CD14-positive monocyte (primary cell): ENCODE results near the gene CNTNAP5. TPM values are rescaled to one million over a fixed set of nuclear protein-coding genes. Genes with fewer than 3 reads are reported as not detected.

ENCODE experiments used
- DNase-seq, 3 donors: peaks; one replicate each; pipeline ENCODE4 v3.0.0-alpha.2; 2011 to 2022
- H2AFZ ChIP-seq: 2 replicates; pipeline ENCODE4 v1.6.0; 2012; ENCODE audit warnings: mild to moderate bottlenecking, low read depth, low read length, inconsistent platforms; ENCODE audit not compliant: insufficient read depth, poor library complexity, severe bottlenecking
- H3K27ac ChIP-seq, 2 donors: 1 replicate in 1 of 2; 2 replicates in 1 of 2; pipeline ENCODE4 v1.5.1; 2012 to 2013; ENCODE audit warnings: low read length in 2 of 2, control low read depth in 1 of 2, inconsistent platforms in 1 of 2, low read depth in 1 of 2, mild to moderate bottlenecking in 1 of 2
- H3K27me3 ChIP-seq, 2 donors: one replicate each; pipeline versions ENCODE4 v1.6.0 to v1.6.1; 2011 to 2013; ENCODE audit warnings: low read length in 2 of 2; ENCODE audit not compliant: control insufficient read depth in 2 of 2, insufficient read depth in 2 of 2
- H3K36me3 ChIP-seq, 2 donors: replicated peaks in 1 of 2; 1 replicate in 1 of 2; 2 replicates in 1 of 2; pipeline versions ENCODE4 v1.5.1 to v1.6.1; 2012 to 2013; ENCODE audit warnings: low read length in 2 of 2, control low read depth in 1 of 2, inconsistent platforms in 1 of 2, mild to moderate bottlenecking in 1 of 2; ENCODE audit not compliant: insufficient read depth in 2 of 2, control insufficient read depth in 1 of 2
- H3K4me1 ChIP-seq, 2 donors: 1 replicate in 1 of 2; 2 replicates in 1 of 2; pipeline versions ENCODE4 v1.5.1 to v1.6.1; 2012 to 2013; ENCODE audit warnings: low read length in 2 of 2, control low read depth in 1 of 2, inconsistent platforms in 1 of 2, mild to moderate bottlenecking in 1 of 2, moderate library complexity in 1 of 2; ENCODE audit not compliant: insufficient read depth in 2 of 2, control insufficient read depth in 1 of 2
- H3K4me2 ChIP-seq: replicated peaks from 2 replicates; pipeline ENCODE3; 2012; ENCODE audit warnings: low read length, moderate library complexity, mild to moderate bottlenecking; ENCODE audit not compliant: poor library complexity, severe bottlenecking; ENCODE audit errors: extremely low read depth
- H3K4me3 ChIP-seq, 3 experiments: fragments of 200-600 bp in 1 of 3; sonication (generic) in 1 of 3; replicated peaks in 1 of 3; 1 replicate in 2 of 3; 2 replicates in 1 of 3; pipeline ENCODE4 v1.5.1; 2011 to 2013; ENCODE audit warnings: low read length in 3 of 3, mild to moderate bottlenecking in 3 of 3, control low read depth in 2 of 3, low read depth in 2 of 3, inconsistent platforms in 1 of 3, moderate library complexity in 1 of 3
- H3K79me2 ChIP-seq: 2 replicates; pipeline ENCODE4 v1.6.0; 2012; ENCODE audit warnings: mild to moderate bottlenecking, control low read depth, inconsistent platforms, low read length, moderate library complexity; ENCODE audit not compliant: insufficient read depth
- H3K9ac ChIP-seq: 2 replicates; pipeline ENCODE4 v1.6.0; 2017; ENCODE audit warnings: low read length, mild to moderate bottlenecking; ENCODE audit not compliant: insufficient read depth, poor library complexity, severe bottlenecking
- H3K9me3 ChIP-seq, 2 donors: replicated peaks in 1 of 2; 1 replicate in 1 of 2; 2 replicates in 1 of 2; pipeline versions ENCODE4 v1.5.1 to v1.6.1; 2012 to 2013; ENCODE audit warnings: low read length in 2 of 2, control low read depth in 1 of 2; ENCODE audit not compliant: control insufficient read depth in 1 of 2, insufficient read depth in 1 of 2
- H4K20me1 ChIP-seq: 2 replicates; pipeline ENCODE4 v1.6.0; 2012; ENCODE audit warnings: mild to moderate bottlenecking, low read length, control low read depth, moderate library complexity; ENCODE audit not compliant: insufficient read depth
- H3K27ac Mint-ChIP-seq, 7 donors: one replicate each; pipeline ENCODE4 v1.8.0; 2020; ENCODE audit warnings: mild to moderate bottlenecking in 7 of 7, mixed read lengths in 7 of 7, moderate library complexity in 6 of 7, inconsistent platforms in 2 of 7
- H3K27me3 Mint-ChIP-seq, 3 donors: one replicate each; pipeline ENCODE4 v1.8.0; 2021 to 2022; ENCODE audit warnings: low read depth in 3 of 3, mild to moderate bottlenecking in 3 of 3, mixed read lengths in 3 of 3, moderate library complexity in 3 of 3, inconsistent platforms in 1 of 3
- H3K36me3 Mint-ChIP-seq, 2 donors: one replicate each; pipeline ENCODE4 v1.8.0; 2020; ENCODE audit warnings: mixed read lengths in 2 of 2, inconsistent platforms in 1 of 2, mild to moderate bottlenecking in 1 of 2
- H3K4me1 Mint-ChIP-seq: one replicate; pipeline ENCODE4 v1.8.0; 2020; ENCODE audit warnings: mild to moderate bottlenecking, mixed read lengths
- H3K4me3 Mint-ChIP-seq, 2 donors: one replicate each; pipeline ENCODE4 v1.8.0; 2020; ENCODE audit warnings: mild to moderate bottlenecking in 2 of 2, mixed read lengths in 2 of 2, moderate library complexity in 1 of 2
- H3K9me3 Mint-ChIP-seq, 7 donors: one replicate each; pipeline ENCODE4 v1.8.0; 2020 to 2022; ENCODE audit warnings: mixed read lengths in 7 of 7, mild to moderate bottlenecking in 6 of 7, moderate library complexity in 6 of 7, inconsistent platforms in 2 of 7
- WGBS: methylation state at CpG from one replicate; pipeline ENCODE4 v1.1.5; 2013; ENCODE audit warnings: missing lambda C conversion rate; ENCODE audit not compliant: insufficient coverage; 5-methylcytosine and 5-hydroxymethylcytosine counted together
- intact Hi-C, 2 donors: fragments of 100-400 bp; cut with micrococcal nuclease; formaldehyde crosslinking; loops; one replicate each; pipeline versions ENCODE4 v1.15.0 to v1.15.1; 2023
- polyA plus RNA-seq, 3 donors: library from polyadenylated mRNA; depleted of rRNA in 1 of 3; unstranded in 2 of 3; stranded (reverse) in 1 of 3; fragments of 300-500 nt in 2 of 3; fragments of >200 nt in 1 of 3; fragmentation: Illumina TruSeq in 2 of 3; gene quantifications; 1 replicate in 2 of 3; 2 replicates in 1 of 3; pipeline ENCODE4 v1.2.3, GENCODE V29; 2012 to 2021
- TF ChIP-seq, protein P1 (sequence below): fragments of 200-600 bp; IDR thresholded peaks from one replicate; pipeline ENCODE4 v1.8.0; 2022; ENCODE audit warnings: antibody characterized with exemption, mild to moderate bottlenecking

The CNTNAP5 gene
- polyA plus RNA-seq, 3 donors = not detected

- H3K9ac ChIP-seq = no peak overlapping the region
- no peak for DNase-seq
- H3K27ac ChIP-seq = no peak overlapping the region
- no peak overlapping the region for H3K4me3 ChIP-seq
- H2AFZ ChIP-seq = no peak overlapping the region
- H3K4me2 ChIP-seq = no peak overlapping the region
- 79% methylated on average over 5 of the region's 5 CpGs for WGBS
- H3K9me3 ChIP-seq = peaks cover 8 to 12% of the 10 kb centered on the region in 2 donors
- Mint-ChIP-seq H3K9me3 (peaks cover 0 to 14% (median 12%) of the 10 kb centered on the region in 7 donors), H3K4me1 (no peaks in the 10 kb centered on the region), H3K4me3 (no peak overlapping the region), H3K27ac (no peak overlapping the region), H3K36me3 (no peaks in the 10 kb centered on the region), H3K27me3 (no peaks in the 10 kb centered on the region)
- intact Hi-C loops = no loop called here
- no peaks in the 10 kb centered on the region for H3K79me2 ChIP-seq
- no peaks in the 10 kb centered on the region for H3K4me1 ChIP-seq
- H4K20me1 ChIP-seq = no peaks in the 10 kb centered on the region
- H3K36me3 ChIP-seq = no peaks in the 10 kb centered on the region
- TF ChIP-seq, protein P1, sequence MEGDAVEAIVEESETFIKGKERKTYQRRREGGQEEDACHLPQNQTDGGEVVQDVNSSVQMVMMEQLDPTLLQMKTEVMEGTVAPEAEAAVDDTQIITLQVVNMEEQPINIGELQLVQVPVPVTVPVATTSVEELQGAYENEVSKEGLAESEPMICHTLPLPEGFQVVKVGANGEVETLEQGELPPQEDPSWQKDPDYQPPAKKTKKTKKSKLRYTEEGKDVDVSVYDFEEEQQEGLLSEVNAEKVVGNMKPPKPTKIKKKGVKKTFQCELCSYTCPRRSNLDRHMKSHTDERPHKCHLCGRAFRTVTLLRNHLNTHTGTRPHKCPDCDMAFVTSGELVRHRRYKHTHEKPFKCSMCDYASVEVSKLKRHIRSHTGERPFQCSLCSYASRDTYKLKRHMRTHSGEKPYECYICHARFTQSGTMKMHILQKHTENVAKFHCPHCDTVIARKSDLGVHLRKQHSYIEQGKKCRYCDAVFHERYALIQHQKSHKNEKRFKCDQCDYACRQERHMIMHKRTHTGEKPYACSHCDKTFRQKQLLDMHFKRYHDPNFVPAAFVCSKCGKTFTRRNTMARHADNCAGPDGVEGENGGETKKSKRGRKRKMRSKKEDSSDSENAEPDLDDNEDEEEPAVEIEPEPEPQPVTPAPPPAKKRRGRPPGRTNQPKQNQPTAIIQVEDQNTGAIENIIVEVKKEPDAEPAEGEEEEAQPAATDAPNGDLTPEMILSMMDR = no peak
- no peaks in the 10 kb centered on the region for H3K27me3 ChIP-seq
Measured at GRCh38 chr2:124626993-124627392, 601.9 kb downstream of the CNTNAP5 start.

DNA sequence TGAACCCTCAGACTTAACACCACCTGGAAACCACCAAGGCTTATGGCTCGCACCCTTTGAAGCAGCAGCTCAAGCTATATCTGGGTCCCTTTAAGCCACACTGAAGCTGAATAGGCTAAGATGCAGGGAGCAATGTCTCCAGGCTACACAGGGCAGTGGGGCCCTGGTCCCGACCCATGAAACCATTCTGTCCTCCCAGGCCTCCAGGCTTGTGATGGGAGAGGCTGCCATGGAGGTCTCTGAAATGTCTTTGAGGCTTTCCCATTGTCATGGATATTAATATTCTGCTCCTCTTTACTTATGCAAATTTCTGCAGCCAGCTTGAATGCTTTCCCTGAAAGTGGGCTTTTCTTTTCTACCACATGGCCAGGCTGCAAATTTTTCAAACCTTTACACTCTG, 608.7 kb downstream of the CNTNAP5 start:
- Histone ChIP-seq H3K4me3 (no peak overlapping the region), H4K20me1 (no peaks in the 10 kb centered on the region), H3K36me3 (no peaks in the 10 kb centered on the region), H3K27me3 (no peaks in the 10 kb centered on the region), H3K79me2 (no peaks in the 10 kb centered on the region), H3K27ac (no peak overlapping the region), H3K4me1 (no peaks in the 10 kb centered on the region), H3K4me2 (no peak overlapping the region), H2AFZ (no peak overlapping the region), H3K9me3 (peaks cover 0 to 3% of the 10 kb centered on the region in 2 donors), H3K9ac (no peak overlapping the region)
- TF ChIP-seq, protein P1 = no peak
- no peaks in the 10 kb centered on the region for H3K27me3 Mint-ChIP-seq
- H3K4me1 Mint-ChIP-seq = no peaks in the 10 kb centered on the region
- intact Hi-C loops = no loop called here
- peaks cover 0 to 9% (median 3%) of the 10 kb centered on the region in 7 donors for H3K9me3 Mint-ChIP-seq
- DNase-seq = no peak
- H3K27ac Mint-ChIP-seq = no peak overlapping the region
- WGBS = 86% methylated on average over 2 of the region's 2 CpGs
- H3K4me3 Mint-ChIP-seq = no peak overlapping the region
- no peaks in the 10 kb centered on the region for H3K36me3 Mint-ChIP-seq
